Lung (tissue), 12 donors: ENCODE data around the gene SFMBT1. TPM values are rescaled to one million over a fixed set of nuclear protein-coding genes. Genes with fewer than 3 reads are reported as not detected.

ENCODE experiments used
- ATAC-seq: fragments of 200-7000 bp; cut with Tn5 transposase; one replicate; pipeline ENCODE4 v1.9.1; 2020; ENCODE audit warnings: moderate number of reproducible peaks; ENCODE audit not compliant: insufficient read depth, low FRiP score
- DNase-seq, 3 donors: peaks; one replicate each; pipeline ENCODE4 v3.0.0-alpha.2; 2013 to 2017
- H3K27ac ChIP-seq, 2 donors: one replicate each; pipeline ENCODE4 v1.5.1; 2013; ENCODE audit warnings: mild to moderate bottlenecking in 2 of 2, moderate library complexity in 2 of 2, control low read depth in 1 of 2, inconsistent platforms in 1 of 2, low read depth in 1 of 2, low read length in 1 of 2
- H3K27me3 ChIP-seq, 3 donors: one replicate each; pipeline ENCODE4 v1.5.1; 2013; ENCODE audit warnings: low read length in 2 of 3; ENCODE audit not compliant: control insufficient read depth in 3 of 3, insufficient read depth in 3 of 3
- H3K36me3 ChIP-seq, 4 donors: one replicate each; pipeline ENCODE4 v1.5.1; 2013; ENCODE audit warnings: low read length in 4 of 4, mild to moderate bottlenecking in 1 of 4, moderate library complexity in 1 of 4; ENCODE audit not compliant: control insufficient read depth in 4 of 4, insufficient read depth in 4 of 4
- H3K4me1 ChIP-seq, 5 donors: one replicate each; pipeline ENCODE4 v1.5.1; 2013; ENCODE audit warnings: low read length in 5 of 5, mild to moderate bottlenecking in 2 of 5, moderate library complexity in 1 of 5; ENCODE audit not compliant: control insufficient read depth in 5 of 5, insufficient read depth in 5 of 5
- H3K4me3 ChIP-seq: one replicate; pipeline ENCODE4 v1.5.1; 2013; ENCODE audit warnings: mild to moderate bottlenecking, control low read depth, moderate library complexity
- H3K9ac ChIP-seq, 2 donors: one replicate each; pipeline ENCODE4 v1.5.1; 2013; ENCODE audit warnings: low read length in 2 of 2, control low read depth in 1 of 2; ENCODE audit not compliant: insufficient read depth in 1 of 2
- H3K9me3 ChIP-seq, 4 donors: one replicate each; pipeline ENCODE4 v1.5.1; 2013; ENCODE audit warnings: low read length in 3 of 4, mild to moderate bottlenecking in 1 of 4, moderate library complexity in 1 of 4; ENCODE audit not compliant: control insufficient read depth in 4 of 4, insufficient read depth in 3 of 4
- WGBS, 2 donors: extraction: QIAGEN DNeasy Blood & Tissue Kit; methylation state at CpG; one replicate each; pipeline ENCODE4 v1.1.7; 2013; 5-methylcytosine and 5-hydroxymethylcytosine counted together
- polyA plus RNA-seq, 2 donors: library from polyadenylated mRNA; stranded (reverse); fragments of 200-250 nt; gene quantifications; one replicate each; pipeline ENCODE4 v1.2.1, GENCODE V29; 2013
- total RNA-seq, 2 donors: library from RNA; depleted of rRNA in 1 of 2; stranded (reverse); fragments of >200 nt in 1 of 2; gene quantifications; one replicate each; pipeline ENCODE4 v1.2.1, GENCODE V29; 2014 to 2021
- TF ChIP-seq, protein P1 (sequence below): IDR thresholded peaks from 2 replicates; pipeline ENCODE4 v1.5.1; 2012; ENCODE audit warnings: mild to moderate bottlenecking; ENCODE audit errors: control extremely low read depth, extremely low read depth
- donor health status: control.
- donor health status: control.
- donor health status: Bipolar disorder and iron deficiency.
- donor health status: healthy.
- donor health status: DM: yes; HTN: yes; CAD: no.

Gene SFMBT1
- total and polyA plus RNA-seq, 4 donors: 3.4 to 19.2 (median 9.7) TPM

DNA sequence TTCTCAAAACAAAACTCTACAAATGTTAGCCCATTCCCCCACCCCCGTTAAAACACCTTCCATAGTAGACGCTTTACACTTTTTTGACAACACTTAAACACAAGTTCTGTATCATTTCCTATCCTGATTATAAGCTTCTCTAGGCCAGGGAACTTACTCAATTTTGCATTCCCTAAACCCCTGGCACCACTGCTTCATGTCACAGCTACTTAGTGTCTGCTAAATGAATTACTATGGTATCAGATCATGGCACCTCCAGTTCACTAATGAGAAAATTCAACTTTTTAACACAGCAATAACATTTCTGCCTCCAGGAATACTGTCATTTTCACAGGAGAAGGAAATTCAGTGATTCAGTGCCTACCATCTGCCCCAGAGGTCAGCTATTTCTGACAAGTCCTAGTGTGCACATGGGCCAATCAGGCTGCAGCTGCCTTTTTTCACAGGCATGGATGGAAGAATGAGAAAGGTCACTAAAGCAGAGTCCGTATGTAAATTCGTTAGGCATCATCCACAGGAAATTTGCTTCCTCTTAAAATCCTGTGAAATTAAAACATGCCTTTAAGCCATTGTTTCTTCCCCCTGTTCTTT lies 18.5 kb downstream of the SFMBT1 start:
- Histone ChIP-seq H3K9ac (no peak overlapping the region), H3K27me3 (no peaks in the 10 kb centered on the region), H3K4me1 (peaks cover 0 to 9% (median 3%) of the 10 kb centered on the region in 5 donors), H3K4me3 (no peak overlapping the region), H3K27ac (no peak overlapping the region), H3K9me3 (no peaks in the 10 kb centered on the region), H3K36me3 (no peaks in the 10 kb centered on the region)
- 75 to 84% methylated on average over 4 of the region's 4 CpGs for WGBS, 2 donors
- TF ChIP-seq, protein P1, sequence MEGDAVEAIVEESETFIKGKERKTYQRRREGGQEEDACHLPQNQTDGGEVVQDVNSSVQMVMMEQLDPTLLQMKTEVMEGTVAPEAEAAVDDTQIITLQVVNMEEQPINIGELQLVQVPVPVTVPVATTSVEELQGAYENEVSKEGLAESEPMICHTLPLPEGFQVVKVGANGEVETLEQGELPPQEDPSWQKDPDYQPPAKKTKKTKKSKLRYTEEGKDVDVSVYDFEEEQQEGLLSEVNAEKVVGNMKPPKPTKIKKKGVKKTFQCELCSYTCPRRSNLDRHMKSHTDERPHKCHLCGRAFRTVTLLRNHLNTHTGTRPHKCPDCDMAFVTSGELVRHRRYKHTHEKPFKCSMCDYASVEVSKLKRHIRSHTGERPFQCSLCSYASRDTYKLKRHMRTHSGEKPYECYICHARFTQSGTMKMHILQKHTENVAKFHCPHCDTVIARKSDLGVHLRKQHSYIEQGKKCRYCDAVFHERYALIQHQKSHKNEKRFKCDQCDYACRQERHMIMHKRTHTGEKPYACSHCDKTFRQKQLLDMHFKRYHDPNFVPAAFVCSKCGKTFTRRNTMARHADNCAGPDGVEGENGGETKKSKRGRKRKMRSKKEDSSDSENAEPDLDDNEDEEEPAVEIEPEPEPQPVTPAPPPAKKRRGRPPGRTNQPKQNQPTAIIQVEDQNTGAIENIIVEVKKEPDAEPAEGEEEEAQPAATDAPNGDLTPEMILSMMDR: no peak
- DNase-seq: no peak
- ATAC-seq: no peak

DNA sequence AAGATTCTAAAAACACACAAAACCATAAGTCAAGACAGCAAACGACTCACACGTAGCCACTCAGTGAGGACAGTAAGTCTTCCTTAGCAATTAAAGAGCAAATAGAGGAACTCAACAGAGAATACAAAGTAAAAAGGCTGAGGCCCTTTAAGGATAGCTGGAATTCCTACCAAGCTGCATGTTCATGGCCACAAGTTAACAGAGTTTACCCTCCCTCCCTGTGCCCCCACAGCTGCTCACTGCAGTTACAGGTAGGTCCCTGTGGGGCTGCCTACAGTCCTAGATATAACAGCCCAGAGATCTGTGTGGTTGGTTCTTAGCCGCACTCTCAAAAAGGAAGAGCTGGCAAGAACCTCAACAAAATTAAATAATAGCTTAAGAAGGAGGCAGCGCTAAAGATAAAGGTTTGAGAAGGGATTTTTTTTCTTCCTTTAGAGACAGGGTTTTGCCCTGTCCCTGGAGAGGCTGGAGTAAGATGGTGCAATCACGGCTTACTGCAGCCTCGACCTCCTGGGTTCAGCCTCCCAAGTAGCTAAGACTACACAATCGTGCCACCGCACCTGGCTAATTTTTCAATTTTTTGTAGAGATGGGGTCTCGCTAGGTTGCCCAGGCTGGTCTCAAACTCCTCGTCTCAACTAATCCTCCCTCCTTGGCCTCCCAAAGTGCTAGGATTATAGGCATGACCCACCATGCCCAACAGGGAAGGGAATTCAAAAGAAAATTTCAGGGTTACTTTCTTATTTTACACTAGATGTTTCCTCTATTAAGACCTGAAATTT lies 19.3 kb downstream of the SFMBT1 start:
- Histone ChIP-seq H3K4me3 (no peak overlapping the region), H3K9me3 (no peaks in the 10 kb centered on the region), H3K9ac (no peak overlapping the region), H3K27me3 (no peaks in the 10 kb centered on the region), H3K27ac (no peak overlapping the region), H3K4me1 (peaks cover 0 to 9% (median 3%) of the 10 kb centered on the region in 5 donors), H3K36me3 (no peaks in the 10 kb centered on the region)
- 80 to 81% methylated on average over 10 of the region's 10 CpGs for WGBS, 2 donors
- no peak for ATAC-seq
- no peak for DNase-seq
- TF ChIP-seq, protein P1: no peak

DNA sequence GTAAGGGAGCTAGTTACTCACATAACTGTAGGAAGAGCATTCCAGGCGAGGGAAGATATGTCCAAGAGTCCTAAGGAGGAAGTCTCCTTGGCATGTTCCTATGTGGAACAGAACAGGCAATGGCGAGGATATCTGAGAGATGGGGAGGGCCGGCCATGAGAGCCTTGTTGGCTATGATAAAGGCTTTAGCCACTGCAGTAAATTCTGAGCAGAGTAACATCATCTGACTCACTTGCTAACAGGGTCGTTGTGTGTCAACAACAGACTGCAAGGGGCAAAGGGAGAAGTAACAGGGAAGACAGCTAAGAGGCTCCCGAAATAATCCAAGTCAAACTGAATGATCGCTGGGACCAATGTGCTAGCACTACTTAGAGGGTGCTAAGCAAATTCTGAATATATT lies 21.6 kb downstream of the SFMBT1 start:
- TF ChIP-seq, protein P1: no peak
- no peak overlapping the region for H3K9ac ChIP-seq
- H3K4me3 ChIP-seq: no peak overlapping the region
- ATAC-seq (no peak), DNase-seq (no peak)
- no peaks in the 10 kb centered on the region for H3K9me3 ChIP-seq
- 92 to 97% methylated on average over 6 of the region's 6 CpGs for WGBS, 2 donors
- no peak overlapping the region for H3K27ac ChIP-seq
- no peaks in the 10 kb centered on the region for H3K27me3 ChIP-seq
- peaks cover 0 to 9% (median 3%) of the 10 kb centered on the region in 5 donors for H3K4me1 ChIP-seq
- H3K36me3 ChIP-seq: no peaks in the 10 kb centered on the region
